Keratinocyte (primary cell): ENCODE measurements around the gene NFIC. TPM values are rescaled to one million over a fixed set of nuclear protein-coding genes. Genes with fewer than 3 reads are reported as not detected.
"Not testable (repeated sequence)": the region's sequence is repeated elsewhere in the genome, so short reads cannot be mapped to it uniquely, and the experiment has no call there.

Experiments
- DNase-seq: peaks from one replicate; pipeline ENCODE4 v3.0.0-alpha.2; 2011; ENCODE audit warnings: low read depth, missing footprints, low spot score
- FAIRE-seq: peaks from 2 replicates; lab custom pipeline; 2011; peaks lifted over from hg19 to GRCh38; lab: Jason Lieb, UNC
- H2AFZ ChIP-seq: 2 replicates; pipeline ENCODE4 v1.6.0; 2012; ENCODE audit warnings: low read length, control low read depth, inconsistent platforms; ENCODE audit not compliant: control insufficient read depth
- H3K27ac ChIP-seq: 2 replicates; pipeline ENCODE4 v1.5.1; 2011; ENCODE audit warnings: low read length; ENCODE audit not compliant: control insufficient read depth, insufficient read depth
- H3K27me3 ChIP-seq: 3 replicates; pipeline ENCODE4 v1.6.0; 2011; ENCODE audit warnings: low read length; ENCODE audit not compliant: control insufficient read depth, insufficient read depth; ENCODE audit errors: extremely low read depth
- H3K36me3 ChIP-seq, 2 experiments: 2 replicates in 1 of 2; 3 replicates in 1 of 2; pipeline ENCODE4 v1.5.1; 2011; ENCODE audit warnings: low read length in 2 of 2, mild to moderate bottlenecking in 1 of 2; ENCODE audit not compliant: control insufficient read depth in 2 of 2, insufficient read depth in 2 of 2; ENCODE audit errors: extremely low read depth in 1 of 2
- H3K4me1 ChIP-seq: 3 replicates; pipeline ENCODE4 v1.5.1; 2011; ENCODE audit warnings: low read length; ENCODE audit not compliant: control insufficient read depth, insufficient read depth; ENCODE audit errors: extremely low read depth
- H3K4me2 ChIP-seq: 3 replicates; pipeline ENCODE4 v1.6.0; 2011; ENCODE audit warnings: low read depth, low read length; ENCODE audit not compliant: control insufficient read depth, insufficient read depth; ENCODE audit errors: extremely low read depth
- H3K4me3 ChIP-seq, 3 experiments: fragments of 200-600 bp in 1 of 3; sonication (generic) in 1 of 3; 2 replicates in 2 of 3; 3 replicates in 1 of 3; pipeline ENCODE4 v1.5.1; 2011 to 2016; ENCODE audit warnings: low read length in 3 of 3, mild to moderate bottlenecking in 3 of 3, control low read depth in 2 of 3, inconsistent platforms in 1 of 3, low read depth in 1 of 3, mixed read lengths in 1 of 3, mixed run types in 1 of 3, moderate library complexity in 1 of 3; ENCODE audit not compliant: control insufficient read depth in 2 of 3, insufficient read depth in 2 of 3; ENCODE audit errors: extremely low read depth in 1 of 3
- H3K79me2 ChIP-seq: 2 replicates; pipeline ENCODE4 v1.6.0; 2012; ENCODE audit warnings: low read length; ENCODE audit not compliant: control insufficient read depth, insufficient read depth
- H3K9ac ChIP-seq: 3 replicates; pipeline ENCODE4 v1.6.0; 2011; ENCODE audit warnings: low read length; ENCODE audit not compliant: control insufficient read depth, insufficient read depth; ENCODE audit errors: extremely low read depth
- H3K9me1 ChIP-seq: 3 replicates; pipeline ENCODE4 v1.6.0; 2011; ENCODE audit warnings: low read length; ENCODE audit not compliant: control insufficient read depth, insufficient read depth; ENCODE audit errors: extremely low read depth
- H3K9me3 ChIP-seq: 2 replicates; pipeline ENCODE4 v1.5.1; 2012; ENCODE audit warnings: low read depth, low read length; ENCODE audit not compliant: control insufficient read depth
- H4K20me1 ChIP-seq: 3 replicates; pipeline ENCODE4 v1.6.0; 2011; ENCODE audit warnings: low read length; ENCODE audit not compliant: control insufficient read depth, insufficient read depth; ENCODE audit errors: extremely low read depth
- CTCF ChIP-seq, 3 experiments: IDR thresholded peaks in 1 of 3; conservative IDR thresholded peaks in 1 of 3; optimal IDR thresholded peaks in 1 of 3; 2 replicates in 2 of 3; 3 replicates in 1 of 3; pipeline versions ENCODE3 to v1.5.1; 2011; ENCODE audit warnings: low read length in 3 of 3, mild to moderate bottlenecking in 3 of 3, moderate library complexity in 2 of 3, control low read depth in 1 of 3, inconsistent platforms in 1 of 3; ENCODE audit not compliant: insufficient read depth in 2 of 3; ENCODE audit errors: extremely low read depth in 1 of 3
- EZH2 ChIP-seq: IDR thresholded peaks from one replicate; pipeline ENCODE4 v1.6.1; 2012; ENCODE audit warnings: inconsistent platforms, mild to moderate bottlenecking, low read length, moderate library complexity
- dilution Hi-C: fragments of 300-500 bp; cut with MboI; formaldehyde crosslinking; loops from one replicate; pipeline ENCODE4 v1.7.0; 2020; ENCODE audit warnings: low sequenced_read_pairs; ENCODE audit not compliant: extremely low pct_ligation_motif_present
- polyA plus RNA-seq, 5 experiments: library from polyadenylated mRNA; depleted of rRNA in 3 of 5; stranded (reverse) in 3 of 5; stranded (forward) in 1 of 5; unstranded in 1 of 5; fragments of >200 nt; gene quantifications; 1 replicate in 1 of 5; 2 replicates in 3 of 5; 3 replicates in 1 of 5; pipeline versions ENCODE4 v1.2.1 to v1.2.3, GENCODE V29; 2011 to 2012; ENCODE audit warnings: missing spikeins in 2 of 5, low read depth in 1 of 5, low replicate concordance in 1 of 5

The NFIC gene
- polyA plus RNA-seq, 1 donor (not counting 4 experiments of a cell fraction or from before 2014, with no cell fraction given), result 2.4 TPM

GRCh38 chr19:3340340-3340739, 26.0 kb upstream of the NFIC start:
- no peak for FAIRE-seq
- Histone ChIP-seq H4K20me1 (no peaks in the 10 kb centered on the region), H3K27me3 (peaks cover 7% of the 10 kb centered on the region), H3K9me1 (no peaks in the 10 kb centered on the region), H3K4me3 (no peak overlapping the region), H3K9me3 (no peaks in the 10 kb centered on the region), H2AFZ (no peak overlapping the region), H3K36me3 (no peaks in the 10 kb centered on the region), H3K79me2 (no peaks in the 10 kb centered on the region), H3K27ac (no peak overlapping the region), H3K4me1 (peaks cover 18% of the 10 kb centered on the region), H3K9ac (no peak overlapping the region), H3K4me2 (no peak overlapping the region)
- no peak for DNase-seq
- no peak for TF ChIP-seq EZH2
- no peak for TF ChIP-seq CTCF (optimal IDR thresholded peaks at IDR 0.05 in 1 of 3, IDR thresholded peaks at IDR 0.05 in 1 of 3, conservative IDR thresholded peaks at IDR 0.05 in 1 of 3; ENCODE audit: extremely low read depth in 1 of 3, insufficient read depth in 2 of 3, low read length in 3 of 3)
- dilution Hi-C loops, result no loop called here

GRCh38 chr19:3342246-3342645, 24.1 kb upstream of the NFIC start:
- Histone ChIP-seq H3K4me3 (no peak overlapping the region), H3K4me1 (peaks cover 24% of the 10 kb centered on the region)
- FAIRE-seq, result no peak

GRCh38 chr19:3342962-3343361, 23.4 kb upstream of the NFIC start:
- FAIRE-seq, H3K9me1 ChIP-seq, H4K20me1 ChIP-seq, H3K9ac ChIP-seq, dilution Hi-C loops, H3K9me3 ChIP-seq, H2AFZ ChIP-seq, DNase-seq, H3K36me3 ChIP-seq, H3K27ac ChIP-seq, H3K79me2 ChIP-seq, H3K4me2 ChIP-seq, H3K4me3 ChIP-seq, H3K27me3 ChIP-seq: not testable (repeated sequence)
- peaks cover 24% of the 10 kb centered on the region for H3K4me1 ChIP-seq

More at GRCh38 chr19:3342246-3342645, 24.1 kb upstream of the NFIC start:
- DNase-seq, result no peak
- Histone ChIP-seq H3K4me2 (no peak overlapping the region), H3K27me3 (no peaks in the 10 kb centered on the region), H3K9ac (no peak overlapping the region), H3K9me1 (no peaks in the 10 kb centered on the region), H3K36me3 (no peaks in the 10 kb centered on the region), H3K9me3 (no peaks in the 10 kb centered on the region), H2AFZ (no peak overlapping the region), H3K27ac (no peak overlapping the region), H3K79me2 (no peaks in the 10 kb centered on the region), H4K20me1 (no peaks in the 10 kb centered on the region)
- no peak for TF ChIP-seq EZH2
- TF ChIP-seq CTCF (optimal IDR thresholded peaks at IDR 0.05 in 1 of 3, IDR thresholded peaks at IDR 0.05 in 1 of 3, conservative IDR thresholded peaks at IDR 0.05 in 1 of 3; ENCODE audit: extremely low read depth in 1 of 3, insufficient read depth in 2 of 3, low read length in 3 of 3), result no peak
- dilution Hi-C loops, result no loop called here
